Cerebellar cortex (tissue), 1 donor: ENCODE results near the gene RICTOR.

ENCODE experiments used
- DNase-seq: peaks from one replicate; pipeline ENCODE4 v3.0.0-alpha.2; 2015; ENCODE audit warnings: low spot score

The RICTOR gene

GRCh38 chr5:39074017-39074814 is at the start of gene RICTOR:
TSS of gene RICTOR (minus strand) at chr5:39074399. CDS start at chr5:39074377, 22 bp downstream.
- DNase-seq: peak; percentile 79

GRCh38 chr5:39121922-39122321 is 47.7 kb upstream of the RICTOR start:
- no peak for DNase-seq

GRCh38 chr5:39121315-39121714 is 47.1 kb upstream of the RICTOR start:
- DNase-seq: no peak

GRCh38 chr5:39120052-39120420 is 45.8 kb upstream of the RICTOR start:
- DNase-seq: no peak

GRCh38 chr5:39119404-39120051 is 45.3 kb upstream of the RICTOR start:
- no peak for DNase-seq

GRCh38 chr5:39118638-39119037 is 44.4 kb upstream of the RICTOR start:
- no peak for DNase-seq

- no peak for DNase-seq
These were observed 43.2 kb upstream of the RICTOR start for GRCh38 chr5:39117401-39117800.

GRCh38 chr5:39116344-39117170 is 42.4 kb upstream of the RICTOR start:
- DNase-seq: no peak

- DNase-seq: no peak
These were observed 41.6 kb upstream of the RICTOR start for GRCh38 chr5:39115644-39116343.

- DNase-seq: no peak
These were observed 40.0 kb upstream of the RICTOR start for GRCh38 chr5:39114155-39114554.

GRCh38 chr5:39113354-39113953 is 39.3 kb upstream of the RICTOR start:
- no peak for DNase-seq

- no peak for DNase-seq
These were observed 35.4 kb upstream of the RICTOR start for GRCh38 chr5:39109606-39110005.

- peak; percentile 83 for DNase-seq
These were observed 34.8 kb upstream of the RICTOR start for GRCh38 chr5:39108987-39109386.

- DNase-seq: no peak
These were observed 33.2 kb upstream of the RICTOR start for GRCh38 chr5:39107350-39107749.

- DNase-seq: no peak
These were observed 32.1 kb upstream of the RICTOR start for GRCh38 chr5:39106322-39106721.

- no peak for DNase-seq
These were observed 30.0 kb upstream of the RICTOR start for GRCh38 chr5:39104221-39104620.

- DNase-seq: no peak
These were observed 28.5 kb upstream of the RICTOR start for GRCh38 chr5:39102684-39103155.

GRCh38 chr5:39100851-39101396 is 26.7 kb upstream of the RICTOR start:
- DNase-seq: no peak

GRCh38 chr5:39100301-39100850 is 26.2 kb upstream of the RICTOR start:
- DNase-seq: no peak

- DNase-seq: no peak
These were observed 25.6 kb upstream of the RICTOR start for GRCh38 chr5:39099831-39100230.

GRCh38 chr5:39093352-39093751 is 19.2 kb upstream of the RICTOR start:
- no peak for DNase-seq
